ENCODE results near the gene JAM2. TPM values are rescaled to one million over a fixed set of nuclear protein-coding genes. Genes with fewer than 3 reads are reported as not detected.

JAM2 gene
- total RNA-seq, 2 experiments from 2014 or later = 1.5 TPM

- Mint-ChIP-seq H3K4me3 (no peak overlapping the region), H3K9me3 (no peaks in the 10 kb centered on the region), H3K27ac (no peak overlapping the region), H3K36me3 (ENCODE audit: low read depth) (no peaks in the 10 kb centered on the region), H3K27me3 (no peaks in the 10 kb centered on the region), H3K4me1 (ENCODE audit: low read depth) (no peaks in the 10 kb centered on the region)
- no peak for ATAC-seq
- intact Hi-C loops (cut with micrococcal nuclease) = no loop called here
- no peak for DNase-seq
- TF ChIP-seq CTCF (IDR thresholded peaks at IDR 0.05) = no peak
- ChIA-PET POLR2A (no interaction called here), CTCF (interaction anchor here (1.0 to 2.7 kb wide), 2 partner anchors 39 to 64 kb away, joined by 3 to 8 read pairs; no protein-coding TSS in a partner anchor)
Measured at GRCh38 chr21:25647647-25648046, 8.6 kb downstream of the JAM2 start.

GRCh38 chr21:25649146-25649545 lies 10.1 kb downstream of the JAM2 start:
- POLR2A ChIA-PET = no interaction called here
- H3K4me1 Mint-ChIP-seq (ENCODE audit: low read depth) = no peaks in the 10 kb centered on the region
- TF ChIP-seq CTCF (IDR thresholded peaks at IDR 0.05) = no peak
- no peak overlapping the region for H3K27ac Mint-ChIP-seq
- intact Hi-C loops (cut with micrococcal nuclease) = no loop called here
- H3K36me3 Mint-ChIP-seq (ENCODE audit: low read depth) = no peaks in the 10 kb centered on the region
- no peaks in the 10 kb centered on the region for H3K9me3 Mint-ChIP-seq
- no peak overlapping the region for H3K4me3 Mint-ChIP-seq
- no peaks in the 10 kb centered on the region for H3K27me3 Mint-ChIP-seq
- DNase-seq (no peak), ATAC-seq (no peak)
- CTCF ChIA-PET = no interaction called here

- POLR2A ChIA-PET = no interaction called here
- no peak for TF ChIP-seq CTCF (IDR thresholded peaks at IDR 0.05)
Measured at GRCh38 chr21:25656412-25656811, 17.4 kb downstream of the JAM2 start.

GRCh38 chr21:25657140-25657539 lies 18.1 kb downstream of the JAM2 start:
- Mint-ChIP-seq H3K27me3 (no peaks in the 10 kb centered on the region), H3K36me3 (ENCODE audit: low read depth) (no peaks in the 10 kb centered on the region), H3K27ac (no peak overlapping the region), H3K9me3 (no peaks in the 10 kb centered on the region), H3K4me3 (no peak overlapping the region), H3K4me1 (ENCODE audit: low read depth) (no peaks in the 10 kb centered on the region)
- CTCF ChIA-PET = no interaction called here
- DNase-seq = no peak
- POLR2A ChIA-PET = no interaction called here
- no peak for TF ChIP-seq CTCF (IDR thresholded peaks at IDR 0.05)
- intact Hi-C loops (cut with micrococcal nuclease) = no loop called here
- ATAC-seq = no peak

More at GRCh38 chr21:25656412-25656811, 17.4 kb downstream of the JAM2 start:
- intact Hi-C loops (cut with micrococcal nuclease) = no loop called here
- DNase-seq = no peak
- CTCF ChIA-PET = interaction anchor here (1.8 kb wide), 1 partner anchor 48 kb away, joined by 4 read pairs; no protein-coding TSS in a partner anchor
- H3K36me3 Mint-ChIP-seq (ENCODE audit: low read depth) = no peaks in the 10 kb centered on the region
- no peaks in the 10 kb centered on the region for H3K27me3 Mint-ChIP-seq
- H3K9me3 Mint-ChIP-seq = no peaks in the 10 kb centered on the region
- ATAC-seq = no peak
- no peaks in the 10 kb centered on the region for H3K4me1 Mint-ChIP-seq (ENCODE audit: low read depth)
- H3K4me3 Mint-ChIP-seq = no peak overlapping the region
- H3K27ac Mint-ChIP-seq = no peak overlapping the region

GRCh38 chr21:25658427-25659035 lies 19.5 kb downstream of the JAM2 start:
- H3K4me3 Mint-ChIP-seq = no peak overlapping the region
- TF ChIP-seq CTCF (IDR thresholded peaks at IDR 0.05) = no peak
- ATAC-seq = no peak

More at GRCh38 chr21:25658427-25659035, 19.5 kb downstream of the JAM2 start:
- DNase-seq = no peak
- H3K4me1 Mint-ChIP-seq (ENCODE audit: low read depth) = no peaks in the 10 kb centered on the region
- intact Hi-C loops (cut with micrococcal nuclease) = no loop called here
- H3K36me3 Mint-ChIP-seq (ENCODE audit: low read depth) = no peaks in the 10 kb centered on the region
- no peak overlapping the region for H3K27ac Mint-ChIP-seq
- no peaks in the 10 kb centered on the region for H3K27me3 Mint-ChIP-seq
- ChIA-PET CTCF (interaction anchor here (1.0 kb wide), 1 partner anchor 50 kb away, joined by 3 read pairs; no protein-coding TSS in a partner anchor), POLR2A (no interaction called here)
- H3K9me3 Mint-ChIP-seq = no peaks in the 10 kb centered on the region

Measured in activated CD8-positive, alpha-beta T cell treated with anti-CD3 and anti-CD28 coated beads for 36 hours (primary cell).